NCI-H1417 treated with DMSO at 0.1 percent for 48 hours (cell line): ENCODE results near the gene CCDC152.

Experiments
- DNase-seq: peaks from one replicate; lab custom pipeline; 2025; lab: John Stamatoyannopoulos, UW

Gene CCDC152

DNA sequence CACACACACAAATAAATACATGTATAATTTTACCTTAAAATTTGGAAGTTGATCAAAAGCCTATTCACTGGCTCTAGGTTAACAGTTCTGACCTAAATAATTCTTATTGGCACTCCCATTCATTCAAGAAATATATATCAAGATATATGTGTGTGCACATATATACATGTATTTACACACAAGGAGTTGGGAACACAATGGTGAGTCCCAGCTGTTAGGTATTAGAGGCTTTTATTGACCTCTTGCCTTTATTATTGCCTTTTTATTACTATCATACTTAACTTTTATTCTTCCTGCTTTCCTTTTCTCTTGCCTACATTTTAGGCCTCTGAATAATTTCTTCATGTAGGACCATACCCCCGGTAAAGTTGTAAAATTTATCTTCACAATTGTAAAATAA is 25.0 kb downstream of the CCDC152 start:
- DNase-seq: no peak

DNA sequence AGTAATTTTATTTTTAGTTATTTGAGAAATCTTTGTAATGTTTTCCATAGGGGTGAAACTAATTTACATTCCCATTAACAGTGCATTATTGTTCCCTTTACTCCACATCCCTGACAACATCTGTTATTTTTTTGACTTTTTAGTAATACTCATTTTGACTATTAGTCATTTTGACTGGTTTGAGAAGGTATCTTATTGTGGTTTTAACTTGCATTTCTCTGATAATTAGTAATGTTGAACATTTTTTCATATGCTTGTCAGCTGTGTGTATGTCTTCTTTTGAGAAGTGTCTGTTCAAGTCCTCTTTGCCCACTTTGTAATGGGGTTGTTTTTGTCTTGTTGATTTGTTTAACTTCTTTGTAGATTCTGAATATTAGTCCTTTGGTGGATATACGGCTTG is 27.5 kb downstream of the CCDC152 start:
- DNase-seq: no peak

DNA sequence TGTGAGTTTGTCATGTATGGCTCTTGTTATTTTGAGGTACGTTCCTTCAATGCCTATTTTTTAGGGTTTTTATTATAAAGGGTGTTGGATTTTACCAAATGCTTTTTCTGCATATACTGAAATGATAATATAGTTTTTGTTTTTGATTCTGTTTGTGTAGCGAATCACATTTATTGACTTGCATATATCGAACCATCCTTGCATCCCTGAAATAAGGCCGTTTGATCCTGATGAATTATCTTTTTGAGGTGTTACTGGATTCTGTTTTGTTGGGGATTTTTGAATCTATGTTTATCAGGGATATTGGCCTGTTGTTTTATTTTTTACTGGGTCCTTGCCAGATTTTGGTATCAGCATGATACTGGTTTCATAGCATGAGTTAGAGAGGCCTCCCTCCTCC is 29.1 kb downstream of the CCDC152 start:
- DNase-seq: no peak

DNA sequence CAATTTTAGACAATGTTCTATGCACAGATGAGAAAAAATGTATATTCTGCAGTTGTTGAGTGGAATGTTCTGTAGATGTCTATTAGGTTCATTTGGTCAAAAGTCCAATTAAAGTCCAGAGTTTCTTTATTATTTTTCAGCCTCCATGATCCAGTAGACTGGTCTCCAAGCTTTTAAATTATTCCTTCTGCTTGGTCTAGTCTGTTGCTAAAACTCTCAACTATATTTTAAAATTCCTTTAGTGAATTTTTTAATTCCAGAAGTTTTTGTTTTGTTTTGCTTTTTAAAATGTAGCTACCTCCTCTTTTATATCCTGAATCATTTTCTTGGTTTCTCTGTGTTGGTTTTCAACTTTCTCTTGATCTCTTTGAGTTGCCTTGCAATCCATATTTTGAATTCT is 30.5 kb downstream of the CCDC152 start:
- DNase-seq: no peak

DNA sequence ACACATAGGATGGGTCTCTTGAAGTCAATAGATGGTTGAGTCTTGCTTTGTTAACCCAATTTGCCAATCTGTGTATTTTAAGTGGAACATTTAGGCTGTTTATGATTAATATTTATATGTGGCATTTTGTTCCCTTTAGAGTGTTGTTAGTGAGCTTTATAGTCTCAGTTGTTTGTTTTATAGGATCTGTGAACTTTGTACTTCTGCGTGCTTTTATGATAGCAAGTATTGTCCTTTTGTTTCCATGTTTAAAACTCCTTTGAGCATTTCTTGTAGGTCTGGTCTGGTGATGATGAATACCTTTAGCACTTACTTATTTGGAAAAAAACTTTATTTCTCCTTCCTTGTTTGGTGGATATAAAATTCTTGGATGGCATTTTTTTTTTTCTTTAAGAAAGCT is 31.2 kb downstream of the CCDC152 start:
- no peak for DNase-seq

DNA sequence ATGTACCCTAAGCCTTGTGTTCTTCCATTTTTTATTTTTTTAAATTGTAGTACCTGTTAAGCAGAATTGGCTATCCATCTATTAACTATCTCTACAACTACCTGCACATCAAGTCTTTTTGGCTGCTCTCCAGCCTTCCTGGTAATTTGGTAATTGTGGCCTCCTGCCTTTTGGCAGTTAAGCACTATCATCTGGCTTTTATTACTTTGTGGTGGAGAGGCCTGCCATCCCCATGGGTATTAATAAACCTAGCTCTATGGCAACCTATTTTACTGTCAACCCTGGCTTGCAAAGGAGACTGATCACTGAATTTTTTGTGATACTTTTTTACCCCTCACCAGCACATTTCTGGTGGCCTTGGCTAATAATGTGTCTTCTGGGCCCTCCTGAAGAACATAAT is 34.5 kb downstream of the CCDC152 start:
- no peak for DNase-seq

DNA sequence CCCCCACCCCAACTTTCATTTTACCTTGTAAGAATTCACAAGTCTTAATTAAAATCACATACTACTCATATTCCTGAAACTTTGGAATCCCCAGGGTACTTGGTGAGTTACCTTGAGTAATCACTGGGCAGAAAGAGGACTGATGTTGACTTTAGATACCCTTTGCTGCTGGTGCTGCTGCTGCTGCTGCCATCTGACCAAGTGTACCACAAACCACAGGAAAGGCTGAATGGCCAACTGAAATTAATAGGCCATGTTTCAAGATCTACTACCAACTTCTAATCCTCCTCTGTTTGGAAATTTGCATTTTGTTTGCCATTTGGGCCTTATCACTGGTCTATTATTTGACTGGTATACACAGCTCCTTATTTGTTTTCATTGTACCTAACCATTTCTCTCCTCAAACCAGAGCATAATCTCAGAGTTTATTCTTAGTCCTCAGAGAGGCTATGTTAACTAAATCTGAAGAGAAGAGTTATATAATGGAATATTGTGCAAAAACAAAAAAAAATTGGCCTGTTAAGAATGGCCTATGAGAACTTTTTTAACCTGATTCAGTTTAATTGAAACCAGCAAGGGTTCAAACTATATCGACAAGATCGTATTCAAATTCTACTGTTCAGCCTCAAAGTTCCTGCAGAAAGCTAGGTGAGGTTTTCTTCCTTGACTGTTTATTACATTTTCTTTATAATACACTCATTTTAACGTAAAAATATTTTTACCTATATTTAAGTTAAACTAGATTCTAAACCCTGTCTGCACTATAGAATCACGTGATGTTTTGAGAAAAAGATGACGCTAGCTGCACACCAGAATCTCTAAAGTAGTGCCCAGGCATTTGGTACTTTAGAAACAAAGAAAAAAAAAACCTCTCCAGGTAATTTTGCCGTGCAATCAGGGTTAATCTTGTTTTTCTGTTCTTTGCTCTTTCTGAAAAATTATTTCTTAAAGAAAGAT is 41.9 kb downstream of the CCDC152 start:
- no peak for DNase-seq

DNA sequence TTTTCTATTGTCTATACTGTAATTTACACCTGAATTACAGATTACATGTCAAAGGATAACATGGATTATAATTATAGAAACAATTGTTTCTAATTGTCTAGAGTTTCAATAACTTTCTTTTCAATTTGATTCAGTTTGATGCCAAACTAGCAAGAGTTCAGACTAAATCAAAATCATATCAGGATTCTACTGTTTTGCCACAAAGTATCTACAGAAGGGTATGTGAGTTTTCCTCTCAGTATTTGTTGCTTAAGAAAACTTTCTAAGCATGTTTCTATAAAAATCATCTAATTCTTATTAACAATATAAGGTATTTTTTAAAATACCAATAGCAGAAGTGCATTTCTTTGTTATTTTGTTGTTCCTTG is 42.6 kb downstream of the CCDC152 start:
- DNase-seq: no peak

DNA sequence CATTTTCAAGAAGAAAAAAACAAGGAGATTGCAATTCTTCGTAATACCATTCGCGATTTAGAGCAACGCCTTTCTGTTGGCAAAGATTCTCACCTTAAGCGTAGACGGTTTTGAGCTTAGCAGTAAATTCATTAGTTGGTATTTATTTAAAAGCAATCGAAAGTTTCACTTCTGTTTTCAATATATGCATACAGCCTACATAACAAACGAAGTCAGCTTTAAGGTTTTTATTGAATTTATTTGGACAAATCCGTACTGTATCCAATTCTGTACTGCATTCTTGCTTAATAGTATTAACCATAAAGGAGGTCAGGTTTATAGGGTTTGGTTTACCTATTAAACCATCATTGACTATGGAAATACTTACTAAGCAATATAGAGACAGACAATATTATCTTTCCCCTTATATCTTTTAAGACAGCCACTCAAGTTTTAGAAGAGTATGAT is 43.1 kb downstream of the CCDC152 start:
- DNase-seq: no peak

DNA sequence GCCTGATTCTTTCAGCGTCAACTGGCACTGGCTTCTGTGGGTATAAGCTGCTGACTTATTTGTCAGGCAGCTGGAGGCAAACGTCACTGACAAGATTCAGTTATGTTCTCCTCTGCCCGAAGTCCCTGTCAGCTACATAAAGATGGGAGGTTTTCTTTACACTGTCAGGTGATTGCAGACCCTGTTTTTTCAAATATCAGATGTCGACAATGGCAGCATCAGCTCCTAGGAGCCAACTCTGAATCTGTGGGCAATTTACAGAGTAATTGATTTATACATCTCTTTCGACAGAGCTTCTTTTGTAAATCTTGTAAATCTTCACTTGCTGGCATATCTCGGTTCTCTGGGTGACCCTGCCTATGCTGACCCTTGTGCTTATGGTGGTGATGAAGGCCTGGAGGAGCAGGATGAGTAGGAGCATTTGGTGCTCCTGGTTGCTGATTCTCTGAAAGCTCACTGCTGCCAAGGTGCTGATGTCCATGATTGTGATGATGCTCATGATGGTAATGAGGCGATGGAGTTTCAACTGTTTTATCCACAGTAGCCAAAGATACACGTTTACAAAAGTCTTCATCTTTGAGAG is 44.2 kb downstream of the CCDC152 start:
- DNase-seq: no peak

DNA sequence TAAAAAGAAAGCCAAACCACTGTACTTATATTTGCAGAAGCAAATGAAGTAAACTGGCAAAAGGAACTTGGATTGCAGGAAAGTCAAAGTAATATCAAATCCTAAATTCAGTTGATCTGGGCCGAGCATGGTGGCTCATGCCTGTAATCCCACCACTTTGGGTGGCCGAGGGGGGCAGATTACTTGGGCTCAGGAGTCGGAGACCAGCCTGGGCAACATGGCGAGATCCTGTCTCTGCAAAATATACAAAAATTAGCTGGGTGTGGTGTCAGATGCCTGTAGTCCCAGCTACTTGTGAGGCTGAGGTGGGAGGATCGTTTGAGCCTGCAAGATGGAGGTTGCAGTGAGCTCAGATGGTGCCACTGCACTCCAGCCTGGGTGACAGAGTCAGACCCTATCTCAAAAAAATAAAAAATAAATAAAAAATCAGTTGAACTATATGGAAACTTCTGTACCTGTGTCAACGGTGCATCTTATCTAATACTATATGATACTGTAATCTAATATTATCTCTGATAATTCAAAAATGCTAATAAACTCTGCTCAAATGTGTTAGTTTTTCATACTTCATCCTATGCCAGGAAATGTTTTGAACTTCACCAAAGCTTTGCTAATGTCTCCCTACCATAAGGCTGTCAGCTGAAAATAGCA is 45.0 kb downstream of the CCDC152 start:
- no peak for DNase-seq

DNA sequence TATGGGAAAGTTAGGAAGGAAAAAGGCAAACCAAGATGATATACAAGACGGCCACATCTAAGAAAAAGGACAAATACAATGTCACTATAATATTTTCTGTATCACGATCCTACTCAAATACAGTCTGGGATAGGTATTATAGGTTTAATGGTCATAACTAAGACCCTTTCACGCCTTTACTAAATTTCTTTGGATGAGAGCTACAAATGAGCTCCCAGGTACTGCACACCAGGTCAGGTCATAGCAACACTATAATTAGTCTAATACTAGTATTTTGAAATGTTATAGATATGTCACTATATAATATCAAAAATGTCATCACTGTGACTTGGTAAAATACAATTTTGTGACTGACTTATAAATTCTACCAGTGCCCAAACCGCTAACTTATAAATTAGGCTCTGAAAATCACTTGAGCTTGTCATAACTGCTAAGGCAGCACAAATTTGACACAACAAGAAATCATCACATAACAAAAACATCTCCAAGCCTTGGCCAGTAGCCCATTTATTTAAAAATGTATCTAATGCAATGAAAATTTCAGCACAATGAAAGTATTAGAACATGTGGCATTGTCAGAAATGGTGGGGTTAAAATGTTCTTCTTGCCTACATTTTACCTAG is 48.2 kb downstream of the CCDC152 start:
- no peak for DNase-seq

DNA sequence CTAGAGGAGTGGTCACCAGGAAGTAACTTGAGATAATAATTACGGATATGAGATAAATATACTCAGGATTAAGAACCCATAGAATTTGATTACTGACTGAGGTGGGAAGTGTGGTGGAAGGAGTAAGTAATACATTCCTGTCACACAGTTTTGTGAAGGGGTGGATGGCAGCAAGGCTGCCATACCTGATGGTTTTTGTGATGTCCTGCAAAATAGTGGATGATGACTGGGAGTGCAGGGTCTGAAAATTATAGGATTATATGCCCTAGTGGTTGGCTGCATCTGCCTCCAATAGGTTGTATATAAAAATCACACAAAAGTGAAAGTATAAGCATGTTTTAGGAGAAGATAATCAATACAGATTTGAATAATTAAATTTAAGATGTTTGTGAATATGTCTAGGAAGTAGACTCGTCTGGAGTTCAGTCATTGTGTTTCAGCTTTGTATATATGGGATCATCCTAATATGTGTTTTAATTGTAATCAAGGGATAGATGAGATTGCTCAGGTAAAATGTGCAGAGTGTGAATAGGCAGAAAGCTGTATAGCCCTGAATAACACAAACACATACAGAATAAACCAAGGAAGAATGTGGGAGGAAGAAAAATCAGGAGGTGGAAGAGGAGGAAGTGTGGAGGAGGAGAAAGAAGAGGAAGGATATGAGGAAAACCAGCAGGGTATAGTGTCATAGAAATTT is 49.5 kb downstream of the CCDC152 start:
- DNase-seq: no peak

DNA sequence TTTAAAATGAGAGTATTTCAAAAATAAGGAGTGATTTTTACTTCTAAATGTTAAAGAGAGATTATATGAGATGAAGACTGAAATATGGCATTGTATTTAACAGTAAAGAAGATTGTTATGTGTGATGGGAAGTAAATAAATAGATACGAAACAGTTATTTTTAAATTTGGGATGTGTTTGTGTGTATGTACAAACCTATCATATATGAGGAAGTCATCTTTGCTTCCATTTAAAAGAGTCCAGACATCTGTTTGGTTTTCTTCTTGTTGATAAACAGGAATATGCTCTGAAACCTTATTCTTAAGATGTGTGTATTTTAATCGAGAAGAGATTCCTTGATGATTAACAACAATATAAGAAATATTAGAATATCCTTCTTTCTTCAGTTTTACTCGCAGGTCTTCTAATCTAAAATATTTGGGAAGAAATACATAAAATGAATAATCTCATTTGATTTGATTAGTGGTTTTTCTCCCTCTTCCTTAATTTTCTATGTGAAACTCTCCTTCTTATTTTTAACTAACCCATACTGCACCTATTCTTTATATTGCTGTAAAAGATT is 50.2 kb downstream of the CCDC152 start:
- no peak for DNase-seq

DNA sequence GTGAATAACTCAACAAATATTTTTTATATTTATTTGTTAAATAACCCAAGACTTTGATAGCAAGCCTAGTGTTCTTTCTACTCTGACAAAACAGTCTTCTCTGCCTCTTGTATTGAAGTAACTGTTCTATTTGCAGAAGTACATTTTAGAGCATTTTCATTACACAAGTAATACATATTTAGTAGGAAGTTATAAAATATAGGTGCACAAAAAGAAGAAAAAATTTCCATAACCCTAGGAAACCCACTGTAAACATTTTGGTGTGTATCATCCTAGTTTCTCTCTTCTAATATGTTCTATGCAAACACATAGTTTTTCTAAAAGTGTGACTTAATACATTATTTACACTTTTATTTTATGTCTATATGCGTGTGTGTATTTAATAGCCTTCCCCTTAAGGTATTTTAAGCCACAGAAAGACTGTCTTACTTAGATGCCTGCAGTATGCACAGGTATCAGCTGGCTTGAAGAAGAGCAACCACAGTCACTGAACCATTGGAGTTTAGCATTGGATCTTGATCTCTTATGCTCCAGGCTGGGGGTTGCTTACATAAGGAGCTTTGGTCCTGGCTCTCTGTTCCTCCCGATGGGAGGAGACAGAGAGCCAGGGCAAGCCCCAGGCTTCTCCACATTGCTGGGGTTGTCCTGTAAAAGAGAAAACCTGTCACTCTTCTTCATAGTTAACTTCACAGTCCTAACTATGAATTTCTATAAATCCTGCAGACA is 51.3 kb downstream of the CCDC152 start:
- DNase-seq: no peak

DNA sequence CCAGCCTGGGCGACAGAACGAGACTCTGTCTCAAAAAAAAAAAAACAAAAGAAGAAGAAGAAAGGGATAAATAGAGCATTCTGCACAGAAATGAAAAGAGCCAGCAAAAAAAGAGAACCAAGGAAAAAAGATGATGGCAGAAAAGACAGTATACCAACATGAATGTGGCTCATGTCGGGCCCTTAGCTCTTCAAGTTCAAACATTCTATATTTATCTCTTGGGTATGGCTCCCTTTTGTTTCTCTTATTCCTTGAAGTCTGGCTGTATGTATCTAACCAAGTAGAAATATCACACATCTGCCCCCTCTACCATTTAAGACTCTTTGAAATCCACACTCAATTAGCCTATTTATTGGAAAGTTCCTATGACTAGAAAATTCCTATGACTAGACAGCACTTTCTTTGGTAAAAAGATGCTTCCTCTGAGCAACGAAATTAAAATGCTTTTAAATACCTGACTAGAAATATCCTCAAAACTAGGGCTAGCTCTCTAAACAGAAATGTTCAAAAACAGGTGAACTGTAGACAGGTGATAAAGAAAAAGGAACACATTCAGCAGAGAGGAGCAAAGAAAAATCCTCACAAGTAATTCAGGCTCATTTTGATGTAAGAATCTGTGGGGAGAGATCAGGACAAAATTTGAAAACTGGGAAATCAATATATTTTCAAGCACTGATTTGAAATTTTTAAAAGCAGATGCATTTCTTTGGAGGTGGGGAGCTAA is 52.4 kb downstream of the CCDC152 start:
- DNase-seq: no peak

DNA sequence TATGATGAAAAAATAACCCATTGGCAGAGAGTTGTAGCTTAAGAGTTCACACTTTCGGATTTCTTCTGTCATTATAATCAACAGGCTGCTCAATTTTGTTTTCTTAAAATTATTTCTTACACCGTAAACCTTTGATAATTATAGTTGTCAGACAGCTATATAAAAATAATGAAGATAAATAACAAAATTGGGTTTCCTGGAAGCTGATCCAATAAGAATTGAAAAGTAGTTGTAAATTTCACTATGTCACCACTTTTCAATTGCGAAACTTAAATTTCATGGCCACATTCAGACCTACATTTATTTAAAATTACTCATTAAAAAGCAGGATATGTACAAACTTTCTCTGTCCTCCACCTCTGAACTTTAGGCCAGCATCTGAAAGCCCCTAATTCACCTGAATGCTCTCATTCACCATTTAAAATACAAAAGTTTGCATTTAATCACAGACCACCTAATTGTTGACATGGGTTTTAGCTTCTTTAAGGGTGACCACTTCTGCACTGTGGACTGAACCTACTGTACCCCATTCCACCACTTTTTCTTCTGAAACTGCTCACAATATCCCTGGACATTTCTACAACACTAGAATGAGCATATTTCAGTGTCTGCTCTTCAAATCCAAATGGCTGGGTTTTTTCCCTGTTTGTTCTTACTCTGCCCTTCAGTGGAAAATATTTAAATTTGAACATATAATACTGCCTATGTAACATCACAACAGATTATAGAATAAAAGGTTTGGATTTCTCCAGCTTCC is 54.4 kb downstream of the CCDC152 start:
- no peak for DNase-seq

DNA sequence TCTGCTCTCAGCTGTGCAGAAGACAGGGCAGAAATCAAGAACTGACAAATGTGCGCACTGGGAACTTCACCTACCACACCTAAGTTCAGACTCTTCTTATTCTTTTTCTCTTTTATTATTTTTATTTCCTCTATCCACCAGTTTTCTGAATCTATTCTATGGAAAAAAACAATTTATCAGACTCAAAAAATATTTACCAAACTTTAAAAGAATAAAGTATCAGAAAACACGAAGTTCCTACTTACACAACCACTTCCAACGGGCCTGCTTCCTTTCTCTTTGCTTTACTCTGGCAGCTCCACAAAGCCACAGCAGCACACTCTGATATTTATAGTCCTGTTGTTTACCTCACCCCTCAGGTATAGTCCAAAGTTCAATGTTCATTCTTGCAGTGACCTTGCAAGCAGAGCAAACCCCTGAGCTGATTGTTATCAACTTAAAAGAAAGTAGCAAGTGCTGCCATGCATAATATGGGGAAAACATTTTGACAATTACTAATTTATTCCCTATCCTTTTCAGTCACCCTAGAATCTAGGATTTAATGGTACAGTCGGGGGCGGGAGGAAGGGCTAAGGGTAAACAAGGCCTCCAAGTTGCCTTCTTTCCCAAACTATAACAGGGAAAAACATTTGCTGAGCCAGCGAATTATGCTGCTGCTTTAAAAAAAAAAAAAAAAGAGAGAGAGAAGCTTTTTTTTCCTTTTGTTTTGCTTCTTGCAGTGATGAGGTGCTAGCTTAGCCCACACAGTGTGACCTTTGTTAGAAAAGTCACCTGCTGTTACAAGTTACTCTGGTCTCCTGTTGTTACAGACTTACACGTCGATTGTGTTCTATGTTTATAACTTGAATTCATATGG is 55.2 kb downstream of the CCDC152 start, which contains the start of gene SELENOP:
Gene SELENOP, minus strand, starts transcription at position 302 of the 856 bp plus-strand sequence. CDS start 3,539 bp downstream, outside the sequence.
- peak; percentile 97 for DNase-seq
